A673 (cell line): Measurements from ENCODE around the gene HSF2. TPM values are rescaled to one million over a fixed set of nuclear protein-coding genes. Genes with fewer than 3 reads are reported as not detected.
A peak's percentile ranks its signal among the peaks of the same experiment; 100 is the strongest.

ENCODE experiments used
- BruUV-seq: library from RNA; stranded (reverse); fragments of 400-500 nt; replicated peaks from 2 replicates; lab custom pipeline; 2021; lab: Mats Ljungman, UMichigan
- CTCF ChIA-PET: fragments of 300-600 bp; sonication (Branson Sonifier 250); formaldehyde crosslinking; loops from one replicate; lab custom pipeline; 2022; ENCODE audit warnings: antibody characterized with exemption; lab: Charles Lee
- POLR2A ChIA-PET: fragments of 300-600 bp; sonication (Branson Sonifier 250); formaldehyde crosslinking; loops from one replicate; lab custom pipeline; 2022; ENCODE audit warnings: antibody characterized with exemption; ENCODE audit not compliant: low non-redundant PET; lab: Charles Lee
- DNase-seq: peaks from one replicate; pipeline ENCODE4 v3.0.0-alpha.2; 2015; ENCODE audit warnings: low spot score
- H3K27ac ChIP-seq: fragments of 200-600 bp; sonication (generic); 2 replicates; pipeline ENCODE4 v1.5.1; 2016; ENCODE audit warnings: mixed run types, low read depth, mild to moderate bottlenecking, mixed read lengths, antibody characterized with exemption, low read length; ENCODE audit not compliant: poor library complexity, severe bottlenecking
- H3K27me3 ChIP-seq: fragments of 200-600 bp; sonication (generic); replicated peaks from 2 replicates; pipeline ENCODE4 v1.6.1; 2017; ENCODE audit warnings: mixed run types, low read depth, mild to moderate bottlenecking, mixed read lengths, antibody characterized with exemption, low read length; ENCODE audit not compliant: insufficient read depth, poor library complexity
- H3K36me3 ChIP-seq: fragments of 200-600 bp; sonication (generic); 2 replicates; pipeline ENCODE4 v1.6.1; 2016; ENCODE audit warnings: mixed run types, mild to moderate bottlenecking, mixed read lengths, antibody characterized with exemption, low read length; ENCODE audit not compliant: insufficient read depth, poor library complexity, severe bottlenecking
- H3K4me1 ChIP-seq: fragments of 200-600 bp; sonication (generic); 2 replicates; pipeline ENCODE4 v1.6.1; 2017; ENCODE audit warnings: mixed run types, mild to moderate bottlenecking, mixed read lengths, antibody characterized with exemption, low read length; ENCODE audit not compliant: insufficient read depth, poor library complexity, severe bottlenecking
- H3K4me3 ChIP-seq: fragments of 200-600 bp; sonication (generic); 2 replicates; pipeline ENCODE4 v1.5.1; 2016; ENCODE audit warnings: low read depth, mixed run types, mild to moderate bottlenecking, mixed read lengths, low read length; ENCODE audit not compliant: poor library complexity, severe bottlenecking
- H3K9me3 ChIP-seq: fragments of 200-600 bp; sonication (generic); 2 replicates; pipeline ENCODE4 v1.6.1; 2016; ENCODE audit warnings: mixed run types, low read depth, mild to moderate bottlenecking, mixed read lengths, antibody characterized with exemption, low read length; ENCODE audit not compliant: poor library complexity, severe bottlenecking
- CTCF ChIP-seq: fragments of 300-800, 200-600 bp; sonication (generic); conservative IDR thresholded peaks from 2 replicates; pipeline ENCODE4 v1.5.1; 2017; ENCODE audit warnings: low read depth, mild to moderate bottlenecking, antibody characterized with exemption, low read length, moderate library complexity, mixed read lengths
- EZH2 ChIP-seq: fragments of 200-600 bp; sonication (generic); IDR thresholded peaks from 2 replicates; pipeline ENCODE4 v1.6.1; 2017; ENCODE audit warnings: borderline replicate concordance, low read depth, mild to moderate bottlenecking, mixed read lengths, antibody characterized with exemption, low read length; ENCODE audit not compliant: poor library complexity, severe bottlenecking
- intact Hi-C: fragments of 100-400 bp; cut with micrococcal nuclease; formaldehyde crosslinking; loops from one replicate; pipeline ENCODE4 v1.10.0; 2022; ENCODE audit not compliant: unreplicated experiment
- total RNA-seq: library from RNA; stranded (reverse); gene quantifications from 2 replicates; pipeline ENCODE4 v1.2.3, GENCODE V29; 2021

The HSF2 gene
- total RNA-seq, 1 experiment from 2014 or later, result 27.5 TPM

- BruUV-seq, result no TSS peak
Measured at GRCh38 chr6:122399055-122399347, 451 bp upstream of the HSF2 start.

GRCh38 chr6:122400121-122400450 is 634 bp downstream of the HSF2 start:
- Histone ChIP-seq H3K27ac (peak overlapping the region; percentile 93), H3K4me3 (peak overlapping the region; percentile 99), H3K27me3 (no peaks in the 10 kb centered on the region), H3K36me3 (no peaks in the 10 kb centered on the region), H3K9me3 (no peaks in the 10 kb centered on the region), H3K4me1 (peaks cover 12% of the 10 kb centered on the region)
- POLR2A ChIA-PET, result no interaction called here
- intact Hi-C loops, result loop anchor here (10.0 kb wide), 1 partner anchor 435 kb away; no protein-coding TSS in a partner anchor
- DNase-seq, result peak; percentile 25
- TF ChIP-seq EZH2, result no peak
- no peak for TF ChIP-seq CTCF
- no TSS peak for BruUV-seq
- CTCF ChIA-PET, result no interaction called here

More at GRCh38 chr6:122399055-122399347, 451 bp upstream of the HSF2 start:
- ChIA-PET CTCF (no interaction called here), POLR2A (no interaction called here)
- no peaks in the 10 kb centered on the region for H3K36me3 ChIP-seq
- H3K4me1 ChIP-seq, result peaks cover 9% of the 10 kb centered on the region
- DNase-seq, result no peak
- peak overlapping the region; percentile 99 for H3K4me3 ChIP-seq
- intact Hi-C loops, result no loop called here
- H3K27ac ChIP-seq, result no peak overlapping the region
- no peaks in the 10 kb centered on the region for H3K27me3 ChIP-seq
- H3K9me3 ChIP-seq, result no peaks in the 10 kb centered on the region
- TF ChIP-seq EZH2, result no peak
- no peak for TF ChIP-seq CTCF

- no peak for TF ChIP-seq CTCF
- no peak for TF ChIP-seq EZH2
- intact Hi-C loops, result loop anchor here (10.0 kb wide), 1 partner anchor 434 kb away; no protein-coding TSS in a partner anchor
- Histone ChIP-seq H3K27ac (peak overlapping the region; percentile 93), H3K4me3 (peak overlapping the region; percentile 99), H3K9me3 (no peaks in the 10 kb centered on the region), H3K27me3 (no peaks in the 10 kb centered on the region), H3K36me3 (no peaks in the 10 kb centered on the region), H3K4me1 (peaks cover 15% of the 10 kb centered on the region)
- DNase-seq, result no peak
- TSS peak; percentile 40 for BruUV-seq
- CTCF ChIA-PET, result no interaction called here
- POLR2A ChIA-PET, result no interaction called here
Measured at GRCh38 chr6:122400462-122401089, 1.1 kb downstream of the HSF2 start.
